HCT116 (cell line): ENCODE measurements around the gene SH3PXD2A. TPM values are rescaled to one million over a fixed set of nuclear protein-coding genes. Genes with fewer than 3 reads are reported as not detected.

Experiments
- ATAC-seq: fragments of 200-7000 bp; cut with Tn5 transposase; 2 replicates; pipeline ENCODE4 v1.9.1; 2020; ENCODE audit warnings: mild to moderate bottlenecking, moderate library complexity
- BruUV-seq: library from RNA; stranded (reverse); fragments of 400-500 nt; replicated peaks from 2 replicates; lab custom pipeline; 2021; lab: Mats Ljungman, UMichigan
- CTCF ChIA-PET: fragments of 300-600 bp; sonication (Branson Sonifier 250); formaldehyde crosslinking; loops from one replicate; lab custom pipeline; 2021; ENCODE audit warnings: antibody characterized with exemption; lab: Charles Lee
- POLR2A ChIA-PET: fragments of 300-600, 350-600 bp; sonication (Branson Sonifier 250); formaldehyde crosslinking; loops from one replicate; lab custom pipeline; 2021; ENCODE audit warnings: antibody characterized with exemption; lab: Charles Lee
- RAD21 ChIA-PET, 2 experiments: fragments of 300-600 bp; sonication (Branson Sonifier 250); formaldehyde crosslinking; loops; one replicate each; lab custom pipeline; 2023; ENCODE audit warnings: low total read pairs in 2 of 2; ENCODE audit not compliant: uncharacterized antibody in 2 of 2, unreplicated experiment in 2 of 2, low non-redundant PET in 1 of 2; lab: Charles Lee
- DNase-seq: peaks from one replicate; pipeline ENCODE4 v3.0.0-alpha.2; 2010; ENCODE audit warnings: low read depth, low spot score
- H2AFZ ChIP-seq: fragments of 200-600 bp; shearing (Covaris generic), sonication (generic); 2 replicates; pipeline ENCODE4 v1.6.1; 2017; ENCODE audit warnings: low read depth, mixed run types, mixed read lengths, antibody characterized with exemption, low read length; ENCODE audit not compliant: poor library complexity, severe bottlenecking
- H3K27ac ChIP-seq: 2 replicates; pipeline ENCODE4 v1.5.1; 2012; ENCODE audit warnings: low read depth, low read length
- H3K27me3 ChIP-seq: fragments of 200-600 bp; sonication (generic); 2 replicates; pipeline ENCODE4 v1.6.1; 2016; ENCODE audit warnings: mixed run types, low read length, mixed read lengths; ENCODE audit not compliant: insufficient read depth
- H3K36me3 ChIP-seq, 2 experiments: fragments of 200-500 bp in 1 of 2; fragments of 200-600 bp in 1 of 2; sonication (Bioruptor generic) in 1 of 2; sonication (generic) in 1 of 2; 2 replicates each; pipeline versions ENCODE4 v1.5.1 to v1.6.1; 2014 to 2016; ENCODE audit warnings: low read length in 2 of 2, inconsistent platforms in 1 of 2, mixed read lengths in 1 of 2, mixed run types in 1 of 2; ENCODE audit not compliant: insufficient read depth in 2 of 2, control insufficient read depth in 1 of 2
- H3K4me1 ChIP-seq, 2 experiments: fragments of 200-600 bp in 1 of 2; sonication (generic) in 1 of 2; 2 replicates each; pipeline versions ENCODE4 v1.5.1 to v1.6.1; 2012 to 2017; ENCODE audit warnings: low read length in 2 of 2, inconsistent platforms in 1 of 2, mild to moderate bottlenecking in 1 of 2, mixed read lengths in 1 of 2, mixed run types in 1 of 2, moderate library complexity in 1 of 2; ENCODE audit not compliant: insufficient read depth in 2 of 2, control insufficient read depth in 1 of 2
- H3K4me2 ChIP-seq: fragments of 200-600 bp; sonication (generic); 2 replicates; pipeline ENCODE4 v1.6.1; 2017; ENCODE audit warnings: mixed run types, low read length, mixed read lengths
- H3K4me3 ChIP-seq, 2 experiments: fragments of 200-600 bp in 1 of 2; sonication (generic) in 1 of 2; replicated peaks in 1 of 2; 2 replicates each; pipeline ENCODE4 v1.5.1; 2011 to 2016; ENCODE audit warnings: low read length in 2 of 2, control low read depth in 1 of 2, low read depth in 1 of 2, mild to moderate bottlenecking in 1 of 2, mixed read lengths in 1 of 2, mixed run types in 1 of 2
- H3K79me2 ChIP-seq: fragments of 200-600 bp; sonication (generic); 2 replicates; pipeline ENCODE4 v1.6.1; 2017; ENCODE audit warnings: mild to moderate bottlenecking, mixed run types, low read length, moderate library complexity, mixed read lengths; ENCODE audit not compliant: insufficient read depth
- H3K9ac ChIP-seq: fragments of 200-600 bp; sonication (generic); 2 replicates; pipeline ENCODE4 v1.6.1; 2016; ENCODE audit warnings: low read length, mixed read lengths
- H3K9me2 ChIP-seq: fragments of 200-600 bp; sonication (generic), shearing (Covaris generic); 2 replicates; pipeline ENCODE4 v1.6.1; 2017; ENCODE audit warnings: mixed run types, mild to moderate bottlenecking, moderate library complexity; ENCODE audit not compliant: insufficient read depth
- H3K9me3 ChIP-seq, 2 experiments: fragments of 200-500 bp in 1 of 2; fragments of 200-600 bp in 1 of 2; sonication (Bioruptor generic) in 1 of 2; sonication (generic) in 1 of 2; 2 replicates each; pipeline ENCODE4 v1.6.1; 2014 to 2017; ENCODE audit warnings: low read length in 2 of 2, mixed read lengths in 2 of 2, inconsistent platforms in 1 of 2, low read depth in 1 of 2, mild to moderate bottlenecking in 1 of 2, mixed run types in 1 of 2, moderate library complexity in 1 of 2; ENCODE audit not compliant: control insufficient read depth in 1 of 2, insufficient read depth in 1 of 2
- H4K20me1 ChIP-seq: fragments of 200-600 bp; sonication (generic), shearing (Covaris generic); 2 replicates; pipeline ENCODE4 v1.6.1; 2017; ENCODE audit warnings: mixed run types, mild to moderate bottlenecking, moderate library complexity; ENCODE audit not compliant: insufficient read depth
- CBX3 ChIP-seq: IDR thresholded peaks from 2 replicates; pipeline ENCODE4 v1.6.1; 2012; ENCODE audit warnings: low read depth
- CEBPB ChIP-seq: IDR thresholded peaks from 2 replicates; pipeline ENCODE4 v1.6.1; 2012; ENCODE audit warnings: low read depth
- ELF1 ChIP-seq: IDR thresholded peaks from 2 replicates; pipeline ENCODE4 v1.6.1; 2012; ENCODE audit warnings: low read depth, borderline replicate concordance
- EZH2 ChIP-seq: fragments of 200-600 bp; sonication (generic); IDR thresholded peaks from 2 replicates; pipeline ENCODE4 v1.6.1; 2017; ENCODE audit warnings: antibody characterized with exemption, mixed run types
- EZH2phosphoT487 ChIP-seq: fragments of 200-600 bp; IDR thresholded peaks from 2 replicates; pipeline ENCODE4 v1.6.1; 2018; ENCODE audit warnings: antibody characterized with exemption, borderline replicate concordance
- FOSL1 ChIP-seq: IDR thresholded peaks from 2 replicates; pipeline ENCODE4 v1.6.1; 2012; ENCODE audit warnings: low read depth
- JUND ChIP-seq: IDR thresholded peaks from 2 replicates; pipeline ENCODE4 v1.6.1; 2012
- POLR2AphosphoS5 ChIP-seq: IDR thresholded peaks from 2 replicates; pipeline ENCODE4 v1.6.1; 2011; ENCODE audit warnings: mild to moderate bottlenecking, low read depth, low read length, moderate library complexity
- RAD21 ChIP-seq: IDR thresholded peaks from 2 replicates; pipeline ENCODE4 v1.6.1; 2012; ENCODE audit warnings: low read depth, mild to moderate bottlenecking
- SIN3A ChIP-seq: IDR thresholded peaks from 2 replicates; pipeline ENCODE4 v1.6.1; 2012; ENCODE audit warnings: low read depth
- SP1 ChIP-seq: IDR thresholded peaks from 2 replicates; pipeline ENCODE4 v1.6.1; 2012; ENCODE audit warnings: low read depth
- SRF ChIP-seq: IDR thresholded peaks from 2 replicates; pipeline ENCODE4 v1.6.1; 2012; ENCODE audit warnings: low read depth
- TCF7L2 ChIP-seq: IDR thresholded peaks from 2 replicates; pipeline ENCODE4 v1.7.0; 2011; ENCODE audit warnings: borderline replicate concordance, inconsistent platforms; ENCODE audit not compliant: insufficient read depth, insufficient read length; ENCODE audit errors: extremely low read depth
- YY1 ChIP-seq: IDR thresholded peaks from 2 replicates; pipeline ENCODE4 v1.6.1; 2011; ENCODE audit warnings: low read length, low read depth, moderate library complexity, mild to moderate bottlenecking; ENCODE audit not compliant: insufficient replicate concordance; ENCODE audit errors: extremely low read depth
- ZFX ChIP-seq: fragments of 450-650 bp; IDR thresholded peaks from 2 replicates; pipeline ENCODE4 v1.6.1; 2017
- ZNF274 ChIP-seq: fragments of 200-500 bp; sonication (Bioruptor generic); IDR thresholded peaks from 2 replicates; pipeline ENCODE4 v1.6.1; 2014; ENCODE audit warnings: mild to moderate bottlenecking, low read depth, low read length, inconsistent platforms
- intact Hi-C: fragments of 100-400 bp; cut with micrococcal nuclease; formaldehyde crosslinking; loops from 2 replicates; pipeline ENCODE4 v1.10.0; 2022
- total RNA-seq: library from RNA; stranded (reverse); gene quantifications from one replicate; pipeline ENCODE4 v1.2.1, GENCODE V29; 2021; ENCODE audit not compliant: unreplicated experiment
- TF ChIP-seq, protein P1 (sequence below): IDR thresholded peaks from 2 replicates; pipeline ENCODE4 v1.6.1; 2011; ENCODE audit warnings: mild to moderate bottlenecking, low read length, moderate library complexity; ENCODE audit not compliant: insufficient replicate concordance; ENCODE audit errors: extremely low read depth
- TF ChIP-seq, protein P2 (sequence below), 3 experiments: fragments of 200-600 bp in 1 of 3; sonication (generic) in 1 of 3; IDR thresholded peaks in 2 of 3; conservative IDR thresholded peaks in 1 of 3; 2 replicates each; pipeline ENCODE4 v1.5.1; 2012 to 2017; ENCODE audit warnings: low read depth in 2 of 3, low read length in 2 of 3, antibody characterized with exemption in 1 of 3, borderline replicate concordance in 1 of 3, control low read depth in 1 of 3, mild to moderate bottlenecking in 1 of 3, mixed read lengths in 1 of 3, mixed run types in 1 of 3, moderate library complexity in 1 of 3; ENCODE audit not compliant: insufficient read depth in 1 of 3
- TF ChIP-seq, protein P3 (sequence below): IDR thresholded peaks from 2 replicates; pipeline ENCODE4 v1.6.1; 2012; ENCODE audit warnings: low read depth
- TF ChIP-seq, protein P4 (sequence below): IDR thresholded peaks from 2 replicates; pipeline ENCODE4 v1.6.1; 2012

SH3PXD2A gene
- total RNA-seq, 1 experiment from 2014 or later: 8.7 TPM

DNA sequence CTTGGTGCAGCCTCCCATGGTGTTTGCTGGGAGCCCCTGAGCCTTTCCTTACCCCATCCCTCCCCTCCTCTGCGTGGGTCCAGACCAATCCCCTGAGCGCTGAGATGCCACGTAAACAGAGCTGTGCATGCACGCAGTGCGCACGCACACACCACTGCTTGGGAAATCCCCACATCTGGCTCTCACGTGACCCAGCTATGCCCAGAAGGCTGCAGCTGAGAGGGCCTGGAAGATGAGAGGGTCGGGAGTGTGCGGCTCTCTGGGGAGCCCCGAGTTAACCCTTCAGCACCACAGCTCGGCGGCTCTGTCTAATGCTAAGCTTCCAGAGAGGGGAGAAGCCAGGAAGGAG lies 177.2 kb downstream of the SH3PXD2A start:
- ChIA-PET POLR2A (no interaction called here), CTCF (interaction anchor here (0.8 kb wide), 1 partner anchor 80 kb away, joined by 3 read pairs; no protein-coding TSS in a partner anchor), RAD21 (no interaction called here)
- DNase-seq (no peak), ATAC-seq (no peak)
- Histone ChIP-seq H4K20me1 (no peaks in the 10 kb centered on the region), H3K9me3 (no peaks in the 10 kb centered on the region), H3K4me1 (peaks cover 6 to 8% of the 10 kb centered on the region in 2 experiments; a peak in 3 of 4 replicates), H3K4me3 (no peak overlapping the region), H2AFZ (no peak overlapping the region), H3K4me2 (no peak overlapping the region), H3K27me3 (no peaks in the 10 kb centered on the region), H3K27ac (no peak overlapping the region), H3K9me2 (no peaks in the 10 kb centered on the region), H3K36me3 (no peaks in the 10 kb centered on the region), H3K9ac (no peak overlapping the region), H3K79me2 (no peaks in the 10 kb centered on the region)
- TF ChIP-seq SP1 (no peak), ZNF274 (no peak), POLR2AphosphoS5 (no peak), EZH2 (no peak), ELF1 (no peak), TCF7L2 (no peak), YY1 (no peak), SRF (no peak), SIN3A (no peak), EZH2phosphoT487 (no peak), ZFX (no peak), CBX3 (no peak), CEBPB (no peak), JUND (no peak), RAD21 (no peak), FOSL1 (no peak)
- TF ChIP-seq, protein P1, sequence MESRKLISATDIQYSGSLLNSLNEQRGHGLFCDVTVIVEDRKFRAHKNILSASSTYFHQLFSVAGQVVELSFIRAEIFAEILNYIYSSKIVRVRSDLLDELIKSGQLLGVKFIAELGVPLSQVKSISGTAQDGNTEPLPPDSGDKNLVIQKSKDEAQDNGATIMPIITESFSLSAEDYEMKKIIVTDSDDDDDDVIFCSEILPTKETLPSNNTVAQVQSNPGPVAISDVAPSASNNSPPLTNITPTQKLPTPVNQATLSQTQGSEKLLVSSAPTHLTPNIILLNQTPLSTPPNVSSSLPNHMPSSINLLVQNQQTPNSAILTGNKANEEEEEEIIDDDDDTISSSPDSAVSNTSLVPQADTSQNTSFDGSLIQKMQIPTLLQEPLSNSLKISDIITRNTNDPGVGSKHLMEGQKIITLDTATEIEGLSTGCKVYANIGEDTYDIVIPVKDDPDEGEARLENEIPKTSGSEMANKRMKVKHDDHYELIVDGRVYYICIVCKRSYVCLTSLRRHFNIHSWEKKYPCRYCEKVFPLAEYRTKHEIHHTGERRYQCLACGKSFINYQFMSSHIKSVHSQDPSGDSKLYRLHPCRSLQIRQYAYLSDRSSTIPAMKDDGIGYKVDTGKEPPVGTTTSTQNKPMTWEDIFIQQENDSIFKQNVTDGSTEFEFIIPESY: no peak
- TF ChIP-seq, protein P2, sequence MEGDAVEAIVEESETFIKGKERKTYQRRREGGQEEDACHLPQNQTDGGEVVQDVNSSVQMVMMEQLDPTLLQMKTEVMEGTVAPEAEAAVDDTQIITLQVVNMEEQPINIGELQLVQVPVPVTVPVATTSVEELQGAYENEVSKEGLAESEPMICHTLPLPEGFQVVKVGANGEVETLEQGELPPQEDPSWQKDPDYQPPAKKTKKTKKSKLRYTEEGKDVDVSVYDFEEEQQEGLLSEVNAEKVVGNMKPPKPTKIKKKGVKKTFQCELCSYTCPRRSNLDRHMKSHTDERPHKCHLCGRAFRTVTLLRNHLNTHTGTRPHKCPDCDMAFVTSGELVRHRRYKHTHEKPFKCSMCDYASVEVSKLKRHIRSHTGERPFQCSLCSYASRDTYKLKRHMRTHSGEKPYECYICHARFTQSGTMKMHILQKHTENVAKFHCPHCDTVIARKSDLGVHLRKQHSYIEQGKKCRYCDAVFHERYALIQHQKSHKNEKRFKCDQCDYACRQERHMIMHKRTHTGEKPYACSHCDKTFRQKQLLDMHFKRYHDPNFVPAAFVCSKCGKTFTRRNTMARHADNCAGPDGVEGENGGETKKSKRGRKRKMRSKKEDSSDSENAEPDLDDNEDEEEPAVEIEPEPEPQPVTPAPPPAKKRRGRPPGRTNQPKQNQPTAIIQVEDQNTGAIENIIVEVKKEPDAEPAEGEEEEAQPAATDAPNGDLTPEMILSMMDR (IDR thresholded peaks at IDR 0.05 in 2 of 3, conservative IDR thresholded peaks at IDR 0.05 in 1 of 3; ENCODE audit: borderline replicate concordance in 1 of 3, insufficient read depth in 1 of 3, low read depth in 2 of 3, low read length in 2 of 3): no peak
- TF ChIP-seq, protein P3, sequence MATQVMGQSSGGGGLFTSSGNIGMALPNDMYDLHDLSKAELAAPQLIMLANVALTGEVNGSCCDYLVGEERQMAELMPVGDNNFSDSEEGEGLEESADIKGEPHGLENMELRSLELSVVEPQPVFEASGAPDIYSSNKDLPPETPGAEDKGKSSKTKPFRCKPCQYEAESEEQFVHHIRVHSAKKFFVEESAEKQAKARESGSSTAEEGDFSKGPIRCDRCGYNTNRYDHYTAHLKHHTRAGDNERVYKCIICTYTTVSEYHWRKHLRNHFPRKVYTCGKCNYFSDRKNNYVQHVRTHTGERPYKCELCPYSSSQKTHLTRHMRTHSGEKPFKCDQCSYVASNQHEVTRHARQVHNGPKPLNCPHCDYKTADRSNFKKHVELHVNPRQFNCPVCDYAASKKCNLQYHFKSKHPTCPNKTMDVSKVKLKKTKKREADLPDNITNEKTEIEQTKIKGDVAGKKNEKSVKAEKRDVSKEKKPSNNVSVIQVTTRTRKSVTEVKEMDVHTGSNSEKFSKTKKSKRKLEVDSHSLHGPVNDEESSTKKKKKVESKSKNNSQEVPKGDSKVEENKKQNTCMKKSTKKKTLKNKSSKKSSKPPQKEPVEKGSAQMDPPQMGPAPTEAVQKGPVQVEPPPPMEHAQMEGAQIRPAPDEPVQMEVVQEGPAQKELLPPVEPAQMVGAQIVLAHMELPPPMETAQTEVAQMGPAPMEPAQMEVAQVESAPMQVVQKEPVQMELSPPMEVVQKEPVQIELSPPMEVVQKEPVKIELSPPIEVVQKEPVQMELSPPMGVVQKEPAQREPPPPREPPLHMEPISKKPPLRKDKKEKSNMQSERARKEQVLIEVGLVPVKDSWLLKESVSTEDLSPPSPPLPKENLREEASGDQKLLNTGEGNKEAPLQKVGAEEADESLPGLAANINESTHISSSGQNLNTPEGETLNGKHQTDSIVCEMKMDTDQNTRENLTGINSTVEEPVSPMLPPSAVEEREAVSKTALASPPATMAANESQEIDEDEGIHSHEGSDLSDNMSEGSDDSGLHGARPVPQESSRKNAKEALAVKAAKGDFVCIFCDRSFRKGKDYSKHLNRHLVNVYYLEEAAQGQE: no peak
- TF ChIP-seq, protein P4, sequence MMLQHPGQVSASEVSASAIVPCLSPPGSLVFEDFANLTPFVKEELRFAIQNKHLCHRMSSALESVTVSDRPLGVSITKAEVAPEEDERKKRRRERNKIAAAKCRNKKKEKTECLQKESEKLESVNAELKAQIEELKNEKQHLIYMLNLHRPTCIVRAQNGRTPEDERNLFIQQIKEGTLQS: no peak
- BruUV-seq: no TSS peak
- intact Hi-C loops: no loop called here
